Activated CD8-positive, alpha-beta T cell treated with anti-CD3 and anti-CD28 coated beads for 36 hours (primary cell): ENCODE data around the gene SCFD2. TPM values are rescaled to one million over a fixed set of nuclear protein-coding genes. Genes with fewer than 3 reads are reported as not detected.
"Not testable (repeated sequence)": the region's sequence is repeated elsewhere in the genome, so short reads cannot be mapped to it uniquely, and the experiment has no call there.

Source experiments
- ATAC-seq: fragments of 200-7000 bp; cut with Tn5 transposase; one replicate; pipeline ENCODE4 v1.10.0; 2021; ENCODE audit warnings: mild to moderate bottlenecking, moderate library complexity
- CTCF ChIA-PET: fragments of 350-600 bp; sonication (Branson Sonifier 250); formaldehyde crosslinking; loops from one replicate; lab custom pipeline; 2021; ENCODE audit warnings: antibody characterized with exemption; lab: Charles Lee
- POLR2A ChIA-PET: fragments of 350-600 bp; sonication (Branson Sonifier 250); formaldehyde crosslinking; loops from one replicate; lab custom pipeline; 2021; ENCODE audit warnings: antibody characterized with exemption; lab: Charles Lee
- DNase-seq: peaks from one replicate; pipeline ENCODE4 v3.0.0-alpha.2; 2020
- H3K27ac Mint-ChIP-seq: one replicate; pipeline ENCODE4 v1.8.0; 2021; ENCODE audit warnings: mild to moderate bottlenecking, mixed read lengths
- H3K27me3 Mint-ChIP-seq: one replicate; pipeline ENCODE4 v1.8.0; 2021; ENCODE audit warnings: mixed read lengths
- H3K36me3 Mint-ChIP-seq: one replicate; pipeline ENCODE4 v1.8.0; 2021; ENCODE audit warnings: low read depth, mixed read lengths
- H3K4me1 Mint-ChIP-seq: one replicate; pipeline ENCODE4 v1.8.0; 2021; ENCODE audit warnings: low read depth, mixed read lengths
- H3K4me3 Mint-ChIP-seq: one replicate; pipeline ENCODE4 v1.8.0; 2021; ENCODE audit warnings: mild to moderate bottlenecking, moderate library complexity, mixed read lengths
- H3K9me3 Mint-ChIP-seq: one replicate; pipeline ENCODE4 v1.8.0; 2021; ENCODE audit warnings: mixed read lengths
- CTCF ChIP-seq: fragments of 200-600 bp; IDR thresholded peaks from one replicate; pipeline ENCODE4 v1.8.0; 2022; ENCODE audit warnings: antibody characterized with exemption, mild to moderate bottlenecking
- intact Hi-C: fragments of 100-400 bp; cut with micrococcal nuclease; formaldehyde crosslinking; loops from one replicate; pipeline ENCODE4 v1.10.0; 2022
- total RNA-seq, 2 experiments: library from RNA; stranded (reverse); gene quantifications; one replicate each; pipeline ENCODE4 v1.2.3, GENCODE V29; 2021

Gene SCFD2
- total RNA-seq, 2 experiments from 2014 or later, result 21.4 to 22.1 TPM

GRCh38 chr4:53346920-53347852 lies 18.7 kb downstream of the SCFD2 start:
- H3K27me3 Mint-ChIP-seq, result no peaks in the 10 kb centered on the region
- H3K36me3 Mint-ChIP-seq, result peaks cover 70% of the 10 kb centered on the region
- TF ChIP-seq CTCF, result no peak
- DNase-seq (no peak), ATAC-seq (no peak)
- peaks cover 2% of the 10 kb centered on the region for H3K4me1 Mint-ChIP-seq
- no peak overlapping the region for H3K27ac Mint-ChIP-seq
- ChIA-PET POLR2A (no interaction called here), CTCF (no interaction called here)
- H3K9me3 Mint-ChIP-seq, result peaks cover 14% of the 10 kb centered on the region
- intact Hi-C loops, result no loop called here
- no peak overlapping the region for H3K4me3 Mint-ChIP-seq

- DNase-seq, H3K4me1 Mint-ChIP-seq, POLR2A ChIA-PET, H3K27me3 Mint-ChIP-seq, ATAC-seq, CTCF ChIA-PET, intact Hi-C loops, H3K4me3 Mint-ChIP-seq, H3K27ac Mint-ChIP-seq: not testable (repeated sequence)
- Mint-ChIP-seq H3K9me3 (peaks cover 16% of the 10 kb centered on the region), H3K36me3 (peaks cover 75% of the 10 kb centered on the region)
Observed at GRCh38 chr4:53346392-53346791, 19.5 kb downstream of the SCFD2 start.

- H3K4me1 Mint-ChIP-seq, H3K4me3 Mint-ChIP-seq, H3K27me3 Mint-ChIP-seq, CTCF ChIA-PET, POLR2A ChIA-PET, intact Hi-C loops, H3K27ac Mint-ChIP-seq, ATAC-seq, DNase-seq: not testable (repeated sequence)
- Mint-ChIP-seq H3K36me3 (peaks cover 68% of the 10 kb centered on the region), H3K9me3 (peaks cover 18% of the 10 kb centered on the region)
Observed at GRCh38 chr4:53340145-53340544, 25.7 kb downstream of the SCFD2 start.

- H3K27me3 Mint-ChIP-seq, DNase-seq, H3K4me1 Mint-ChIP-seq, H3K27ac Mint-ChIP-seq, intact Hi-C loops, H3K4me3 Mint-ChIP-seq, POLR2A ChIA-PET, H3K9me3 Mint-ChIP-seq, ATAC-seq, CTCF ChIA-PET: not testable (repeated sequence)
- peaks cover 25% of the 10 kb centered on the region for H3K36me3 Mint-ChIP-seq
Observed at GRCh38 chr4:53334916-53335315, 30.9 kb downstream of the SCFD2 start.

- ChIA-PET CTCF (no interaction called here), POLR2A (no interaction called here)
- Mint-ChIP-seq H3K4me3 (no peak overlapping the region), H3K27me3 (no peaks in the 10 kb centered on the region), H3K36me3 (peaks cover 21% of the 10 kb centered on the region), H3K4me1 (peaks cover 23% of the 10 kb centered on the region), H3K27ac (no peak overlapping the region), H3K9me3 (no peaks in the 10 kb centered on the region)
- no peak for TF ChIP-seq CTCF
- ATAC-seq (no peak), DNase-seq (no peak)
- intact Hi-C loops, result no loop called here
Observed at GRCh38 chr4:53326535-53326934, 39.3 kb downstream of the SCFD2 start.

- Mint-ChIP-seq H3K9me3 (no peaks in the 10 kb centered on the region), H3K27ac (no peak overlapping the region), H3K36me3 (peaks cover 19% of the 10 kb centered on the region), H3K27me3 (no peaks in the 10 kb centered on the region), H3K4me3 (no peak overlapping the region), H3K4me1 (peaks cover 30% of the 10 kb centered on the region)
- no peak for ATAC-seq
- CTCF ChIA-PET, result interaction anchor here (0.9 kb wide), 1 partner anchor 37 kb away, joined by 3 read pairs; no protein-coding TSS in a partner anchor
- intact Hi-C loops, result no loop called here
- POLR2A ChIA-PET, result no interaction called here
- no peak for TF ChIP-seq CTCF
- DNase-seq, result no peak
Observed at GRCh38 chr4:53322696-53323095, 43.2 kb downstream of the SCFD2 start.
